ENCODE measurements around the gene AK5.

The AK5 gene

GRCh38 chr1:77354536-77354935 is 72.7 kb downstream of the AK5 start:
- DNase-seq (ENCODE audit: low spot score): no peak

GRCh38 chr1:77355010-77355409 is 73.2 kb downstream of the AK5 start:
- no peak for DNase-seq (ENCODE audit: low spot score)

GRCh38 chr1:77356136-77356535 is 74.3 kb downstream of the AK5 start:
- no peak for DNase-seq (ENCODE audit: low spot score)

GRCh38 chr1:77360256-77360655 is 78.4 kb downstream of the AK5 start:
- no peak for DNase-seq (ENCODE audit: low spot score)

- DNase-seq (ENCODE audit: low spot score): no peak
Observed at GRCh38 chr1:77361621-77362020, 79.8 kb downstream of the AK5 start.

- no peak for DNase-seq (ENCODE audit: low spot score)
Observed at GRCh38 chr1:77370161-77370560, 88.3 kb downstream of the AK5 start.

GRCh38 chr1:77370583-77371306 is 88.9 kb downstream of the AK5 start:
- DNase-seq (ENCODE audit: low spot score): no peak

GRCh38 chr1:77371396-77371795 is 89.6 kb downstream of the AK5 start:
- DNase-seq (ENCODE audit: low spot score): no peak

GRCh38 chr1:77373702-77374101 is 91.9 kb downstream of the AK5 start:
- DNase-seq (ENCODE audit: low spot score): no peak

GRCh38 chr1:77375541-77375940 is 93.7 kb downstream of the AK5 start:
- no peak for DNase-seq (ENCODE audit: low spot score)

- DNase-seq (ENCODE audit: low spot score): no peak
Observed at GRCh38 chr1:77375990-77376389, 94.2 kb downstream of the AK5 start.

- DNase-seq (ENCODE audit: low spot score): no peak
Observed at GRCh38 chr1:77378723-77379535, 97.1 kb downstream of the AK5 start.

- DNase-seq (ENCODE audit: low spot score): no peak
Observed at GRCh38 chr1:77382366-77382765, 100.5 kb downstream of the AK5 start.

- no peak for DNase-seq (ENCODE audit: low spot score)
Observed at GRCh38 chr1:77383236-77383635, 101.4 kb downstream of the AK5 start.

GRCh38 chr1:77385551-77385950 is 103.7 kb downstream of the AK5 start:
- DNase-seq (ENCODE audit: low spot score): no peak

- DNase-seq (ENCODE audit: low spot score): no peak
Observed at GRCh38 chr1:77386276-77386675, 104.5 kb downstream of the AK5 start.

GRCh38 chr1:77387553-77387952 is 105.7 kb downstream of the AK5 start:
- DNase-seq (ENCODE audit: low spot score): no peak

- DNase-seq (ENCODE audit: low spot score): no peak
Observed at GRCh38 chr1:77388661-77389060, 106.8 kb downstream of the AK5 start.

GRCh38 chr1:77392486-77392885 is 110.7 kb downstream of the AK5 start:
- no peak for DNase-seq (ENCODE audit: low spot score)

GRCh38 chr1:77394166-77394565 is 112.3 kb downstream of the AK5 start:
- no peak for DNase-seq (ENCODE audit: low spot score)

- no peak for DNase-seq (ENCODE audit: low spot score)
Observed at GRCh38 chr1:77395051-77395450, 113.2 kb downstream of the AK5 start.

GRCh38 chr1:77398152-77398551 is 116.3 kb downstream of the AK5 start:
- no peak for DNase-seq (ENCODE audit: low spot score)

GRCh38 chr1:77399250-77400086 is 117.6 kb downstream of the AK5 start:
- DNase-seq (ENCODE audit: low spot score): no peak

Data from HuH-7.5 (cell line).